IPS DF 4.7 (cell line): ENCODE data around the gene VEZF1.

Experiments used
- DNase-seq: peaks from one replicate; pipeline ENCODE4 v3.0.0-alpha.2; 2013; ENCODE audit warnings: low spot score; ENCODE audit errors: extremely low read depth

Gene VEZF1

DNA sequence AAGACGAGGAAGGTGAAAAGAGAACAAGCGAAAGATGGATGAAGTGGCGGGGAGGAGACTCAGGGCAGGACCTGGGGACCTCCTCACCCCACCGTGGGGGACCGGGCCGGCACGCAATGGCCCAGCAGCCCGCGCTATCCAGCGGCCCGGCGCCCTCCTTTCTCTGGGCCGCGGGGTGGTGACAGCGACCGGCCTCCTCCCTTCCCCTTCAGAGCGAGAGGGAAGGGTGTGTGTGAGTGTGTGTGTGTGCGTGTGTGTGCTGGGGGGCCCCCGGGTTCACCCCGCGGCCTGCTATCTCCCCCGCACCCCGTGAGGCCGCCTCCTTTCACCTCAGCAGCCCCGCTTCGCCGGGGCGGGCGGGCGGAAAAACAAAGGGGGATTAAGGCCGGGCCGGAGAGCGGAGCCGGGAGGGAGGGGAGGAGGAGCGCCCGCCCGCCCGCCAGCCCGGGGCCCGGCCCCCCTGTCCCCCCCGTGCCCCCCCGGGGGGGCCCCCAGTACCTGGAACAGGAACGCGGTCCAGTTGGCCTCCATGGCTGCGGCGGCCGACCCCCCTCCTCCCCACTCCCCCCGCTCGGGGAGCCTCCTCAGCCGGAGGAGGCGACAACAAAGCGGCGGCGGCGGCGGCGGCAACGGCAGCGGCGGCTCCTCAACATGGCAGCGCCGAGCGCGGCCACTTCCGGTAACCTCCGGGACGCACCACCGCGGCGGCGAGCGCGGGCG is at the start of gene VEZF1:
TSS of gene VEZF1 (minus strand) at position 674 of the 720 bp plus-strand sequence. CDS start at position 531, 143 bp downstream.
- DNase-seq: no peak

DNA sequence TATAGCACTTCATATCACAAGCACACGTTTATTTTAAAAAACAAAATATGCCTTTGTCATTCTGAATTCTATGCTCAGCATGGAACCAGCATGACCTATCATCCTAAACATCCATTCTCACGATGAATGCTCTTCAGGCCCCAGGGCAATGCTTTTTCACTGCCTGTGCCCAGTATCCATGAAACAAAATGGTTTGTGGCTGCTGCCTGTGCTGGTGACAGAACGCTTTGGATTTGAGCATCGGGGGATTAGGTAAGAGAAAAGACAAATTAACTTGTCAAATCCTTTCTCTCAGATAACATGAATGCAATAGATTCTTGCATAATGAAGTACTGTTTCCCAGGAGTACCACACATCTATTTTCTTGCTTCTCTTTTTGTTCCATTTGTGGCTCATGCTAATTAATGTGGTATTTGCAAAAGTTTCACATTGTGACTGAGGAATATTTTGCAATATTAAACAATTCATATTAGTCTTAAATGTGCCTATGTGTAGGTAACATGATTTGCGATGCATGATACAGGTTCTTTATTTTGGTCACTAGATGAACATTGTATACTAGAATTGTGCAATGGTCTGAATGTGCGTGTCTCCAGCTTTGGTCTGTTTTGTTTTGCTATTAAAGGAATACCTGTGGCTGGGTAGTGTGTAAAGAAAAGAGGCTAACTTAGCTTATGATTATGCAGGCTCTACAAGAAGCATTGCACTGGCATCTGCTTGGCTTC is 44.8 kb upstream of the VEZF1 start:
- no peak for DNase-seq

DNA sequence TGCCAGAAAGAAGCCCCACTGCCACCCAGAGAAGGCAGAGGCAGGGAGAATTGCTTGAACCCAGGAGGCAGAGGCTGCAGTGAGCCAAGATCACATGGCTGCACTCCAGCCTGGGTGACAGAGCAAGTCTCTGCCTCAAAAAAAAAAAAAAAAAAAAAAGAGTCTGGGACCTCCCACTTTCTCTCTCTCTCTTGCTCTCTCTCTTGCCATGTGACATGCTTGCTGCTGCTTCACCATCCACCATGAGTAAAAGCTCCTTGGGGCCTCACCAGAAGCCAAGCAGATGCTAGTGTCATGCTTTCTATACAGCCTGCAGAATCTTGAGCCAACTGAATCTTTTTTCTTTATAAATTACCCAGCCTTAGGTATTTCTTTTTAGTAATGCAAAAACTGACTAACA is 40.5 kb upstream of the VEZF1 start:
- no peak for DNase-seq

- DNase-seq: no peak
Measured at GRCh38 chr17:58020401-58020800, 32.3 kb upstream of the VEZF1 start.

DNA sequence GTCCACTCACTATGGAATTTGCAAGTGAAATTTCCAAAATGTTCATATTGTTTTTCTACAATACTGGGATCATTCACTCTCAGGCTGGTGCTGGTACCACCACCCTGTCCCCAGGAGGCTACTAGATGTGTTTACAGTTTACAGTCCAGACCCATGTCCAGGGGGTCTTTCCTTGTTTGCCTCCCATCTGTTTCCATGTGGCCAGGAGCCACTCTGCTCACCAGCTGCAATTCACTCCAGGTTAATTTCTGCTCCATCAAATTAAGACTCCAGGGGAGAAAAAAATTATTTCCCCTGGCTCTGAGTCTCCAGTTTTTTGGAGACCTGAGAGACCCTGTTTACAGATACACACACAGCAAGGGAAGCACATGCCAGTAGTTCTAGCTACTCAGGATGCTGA is 31.5 kb upstream of the VEZF1 start:
- no peak for DNase-seq

- no peak for DNase-seq
Measured at GRCh38 chr17:58019039-58019438, 31.0 kb upstream of the VEZF1 start.

DNA sequence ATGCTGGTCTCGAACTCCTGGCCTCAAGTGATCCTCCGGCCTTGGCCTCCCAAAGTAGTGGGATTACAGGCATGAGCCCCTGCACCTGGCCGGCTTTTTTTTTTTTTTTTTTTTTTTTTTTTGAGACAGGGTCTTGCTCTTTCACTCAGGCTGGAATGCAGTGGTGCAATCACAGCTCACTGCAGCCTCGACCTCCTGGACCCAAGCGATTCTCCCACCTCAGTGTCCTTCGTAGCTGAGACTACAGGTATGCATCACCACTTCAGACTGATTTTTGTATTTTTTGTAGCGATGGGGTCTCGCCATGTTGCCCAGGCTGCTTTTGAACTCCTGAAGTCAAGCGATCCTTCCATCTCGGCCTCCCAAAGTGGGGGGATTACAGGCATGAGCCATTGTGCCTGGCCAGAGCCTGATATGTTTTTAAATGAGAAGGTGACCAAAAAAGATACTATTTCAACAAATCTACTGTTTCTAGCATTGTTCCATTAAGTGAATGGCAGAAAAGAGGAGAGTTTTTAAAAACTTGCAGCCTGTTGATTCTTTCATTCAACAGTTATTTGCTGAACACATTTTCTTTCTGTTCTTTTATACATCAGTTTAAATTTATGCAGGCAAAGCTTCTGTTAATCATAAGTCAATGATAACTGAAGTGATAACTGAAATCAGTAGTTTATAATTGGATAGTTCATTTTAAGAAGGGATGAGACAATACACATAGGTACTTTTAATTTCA is 22.2 kb upstream of the VEZF1 start:
- no peak for DNase-seq

DNA sequence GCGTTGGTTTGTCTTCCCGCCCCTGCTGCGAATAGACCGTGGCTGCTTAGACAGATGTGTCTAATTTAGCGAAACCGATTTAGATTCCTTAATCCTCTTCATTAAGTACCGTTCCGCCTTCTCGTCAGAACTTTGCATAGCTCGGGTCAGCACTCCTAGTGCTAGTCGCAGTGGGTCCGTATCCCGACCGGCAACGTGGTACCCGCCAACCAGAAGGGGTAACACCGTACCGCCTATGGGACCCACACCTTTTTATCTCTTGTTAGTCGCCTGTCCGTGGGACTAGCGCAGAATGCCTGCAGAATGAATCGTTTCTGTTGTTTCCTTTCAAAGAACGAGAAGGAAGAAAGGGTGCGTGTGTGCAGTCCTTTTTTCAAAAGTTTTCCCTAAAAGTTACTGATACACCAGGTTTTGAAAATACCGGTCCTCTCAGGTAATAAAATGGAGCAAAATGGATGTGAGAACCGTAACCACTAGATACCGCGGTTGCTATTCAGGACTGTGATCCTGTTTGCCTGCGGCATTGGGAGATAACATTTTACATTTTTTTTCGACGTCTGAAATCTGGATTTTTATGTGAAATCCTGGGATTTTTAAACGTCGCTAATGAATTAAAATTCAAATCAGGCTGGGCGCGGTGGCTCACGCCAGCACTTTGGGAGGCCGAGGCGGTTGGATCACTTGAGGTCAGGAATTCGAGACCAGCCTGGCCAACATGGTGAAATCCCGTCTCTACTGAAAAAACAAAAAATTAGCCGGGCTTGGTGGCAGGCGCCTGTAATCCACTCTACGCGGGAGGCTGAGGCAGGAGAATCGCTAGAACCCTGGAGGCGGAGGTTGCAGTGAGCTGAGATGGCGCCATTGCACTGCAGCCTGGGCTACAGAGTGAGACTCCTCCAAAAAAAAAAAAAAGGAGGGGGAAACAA is 20.0 kb upstream of the VEZF1 start:
- no peak for DNase-seq

DNA sequence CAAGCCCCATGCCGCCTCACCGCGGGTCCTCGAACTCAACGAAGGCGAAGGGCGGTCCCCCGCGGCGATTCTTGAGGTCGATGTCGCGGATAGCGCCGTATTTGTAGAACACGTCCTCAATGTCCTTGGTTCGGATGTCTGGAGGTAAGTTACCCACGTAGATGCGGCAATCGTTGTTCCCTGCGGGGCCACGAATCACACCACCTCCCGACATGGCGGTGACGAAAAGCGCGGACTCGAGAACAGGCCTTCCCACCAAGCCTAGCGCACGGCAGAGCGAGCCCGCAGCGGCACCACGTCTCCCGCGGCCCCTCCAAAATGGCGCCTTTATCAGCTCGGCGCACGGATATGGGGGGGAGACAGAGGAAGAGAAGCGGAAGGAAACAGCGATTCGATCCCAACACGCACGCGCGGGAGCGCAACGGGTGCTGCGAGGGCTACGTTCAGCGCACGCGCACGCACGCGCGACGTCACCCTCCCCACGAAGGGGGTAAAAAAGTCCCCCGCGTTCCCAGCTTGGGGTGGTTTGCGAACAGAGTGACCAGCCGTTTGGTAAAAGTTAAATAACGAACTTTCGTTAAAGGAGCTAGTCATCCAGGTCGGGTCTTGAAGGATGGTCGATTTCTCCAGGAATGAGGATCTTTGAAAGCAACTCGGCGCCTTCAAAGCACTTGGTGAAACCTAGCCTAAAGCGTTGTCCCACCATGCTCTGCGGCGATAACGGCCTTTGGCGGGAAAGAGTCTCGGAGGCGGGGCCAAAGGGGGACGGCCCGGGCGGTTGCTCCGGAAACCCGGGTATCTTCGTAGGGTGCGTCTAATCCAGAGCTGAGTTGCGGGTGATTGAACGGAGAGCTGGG is 19.1 kb upstream of the VEZF1 start, which contains the start of gene SRSF1:
TSS of gene SRSF1 (minus strand) at position 323 of the 857 bp plus-strand sequence. CDS start at position 214, 109 bp downstream.
- peak; percentile 96 for DNase-seq

DNA sequence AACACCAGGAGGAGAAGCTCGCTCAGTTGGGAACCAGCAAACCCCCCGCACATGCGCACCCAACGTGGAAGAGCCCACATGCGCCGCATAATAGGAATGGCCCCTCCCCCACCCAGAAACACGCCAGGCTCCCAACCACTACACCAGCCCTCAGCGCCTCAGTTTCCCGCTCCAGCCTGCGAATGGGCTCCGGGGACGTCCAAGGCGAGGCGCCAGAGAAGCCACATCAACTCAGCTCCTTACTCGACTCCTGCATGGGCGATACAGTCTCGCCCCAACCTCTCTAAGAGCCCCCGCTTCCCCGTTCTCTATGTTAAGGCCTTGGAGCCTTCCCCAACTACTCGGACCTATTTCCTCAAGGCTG is 18.5 kb upstream of the VEZF1 start:
- no peak for DNase-seq

- DNase-seq: no peak
Measured at GRCh38 chr17:58005728-58006559, 17.9 kb upstream of the VEZF1 start.

DNA sequence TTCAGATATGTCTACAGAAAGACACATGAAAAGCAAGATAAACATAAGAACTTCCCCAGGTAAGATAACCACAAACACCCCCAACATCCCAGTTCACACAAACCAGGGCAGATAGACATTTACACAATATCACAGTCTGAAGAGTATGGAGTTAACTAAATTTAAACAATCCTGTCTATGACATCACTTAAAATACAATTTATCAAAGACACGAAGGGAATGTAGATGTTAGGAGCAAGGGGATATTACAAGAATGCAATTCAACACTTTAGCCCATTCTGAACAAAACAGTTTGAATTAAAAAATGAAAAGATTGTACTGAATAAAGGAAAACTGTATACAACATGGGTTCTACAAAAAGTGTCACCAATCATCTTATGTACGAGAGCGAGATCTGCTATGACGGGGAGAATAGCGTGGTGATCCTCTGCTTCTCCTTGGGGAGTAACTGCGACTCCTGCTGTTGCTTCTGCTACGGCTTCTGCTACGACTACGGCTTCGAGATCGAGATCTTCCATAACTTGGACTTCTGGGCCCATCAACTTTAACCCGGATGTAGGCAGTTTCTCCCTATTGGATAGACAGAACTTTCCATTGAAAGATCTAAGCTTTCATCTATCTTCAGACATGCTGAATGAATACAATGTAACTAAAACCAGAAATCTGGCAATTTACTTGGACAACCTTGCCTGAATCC is 17.1 kb upstream of the VEZF1 start:
- DNase-seq: no peak

- no peak for DNase-seq
Measured at GRCh38 chr17:58004060-58004459, 16.0 kb upstream of the VEZF1 start.

DNA sequence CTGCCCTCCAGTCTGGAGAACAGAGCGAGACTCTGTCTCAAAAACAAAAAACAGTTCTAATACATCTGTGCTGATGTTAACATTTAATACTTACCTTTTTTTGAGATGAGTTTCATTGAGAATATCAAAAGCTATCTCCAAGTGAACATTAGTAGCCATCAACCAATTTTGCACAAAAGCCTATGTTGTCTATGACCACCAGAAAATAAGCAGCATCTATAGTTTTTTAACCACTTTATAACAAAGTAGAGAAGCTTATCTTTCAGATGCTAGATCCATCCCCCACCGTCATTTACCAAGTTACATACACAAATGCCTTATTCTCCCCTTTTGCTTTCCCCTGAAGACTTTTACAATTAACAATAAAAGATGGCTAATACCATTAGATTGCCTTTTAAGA is 14.9 kb upstream of the VEZF1 start:
- no peak for DNase-seq

DNA sequence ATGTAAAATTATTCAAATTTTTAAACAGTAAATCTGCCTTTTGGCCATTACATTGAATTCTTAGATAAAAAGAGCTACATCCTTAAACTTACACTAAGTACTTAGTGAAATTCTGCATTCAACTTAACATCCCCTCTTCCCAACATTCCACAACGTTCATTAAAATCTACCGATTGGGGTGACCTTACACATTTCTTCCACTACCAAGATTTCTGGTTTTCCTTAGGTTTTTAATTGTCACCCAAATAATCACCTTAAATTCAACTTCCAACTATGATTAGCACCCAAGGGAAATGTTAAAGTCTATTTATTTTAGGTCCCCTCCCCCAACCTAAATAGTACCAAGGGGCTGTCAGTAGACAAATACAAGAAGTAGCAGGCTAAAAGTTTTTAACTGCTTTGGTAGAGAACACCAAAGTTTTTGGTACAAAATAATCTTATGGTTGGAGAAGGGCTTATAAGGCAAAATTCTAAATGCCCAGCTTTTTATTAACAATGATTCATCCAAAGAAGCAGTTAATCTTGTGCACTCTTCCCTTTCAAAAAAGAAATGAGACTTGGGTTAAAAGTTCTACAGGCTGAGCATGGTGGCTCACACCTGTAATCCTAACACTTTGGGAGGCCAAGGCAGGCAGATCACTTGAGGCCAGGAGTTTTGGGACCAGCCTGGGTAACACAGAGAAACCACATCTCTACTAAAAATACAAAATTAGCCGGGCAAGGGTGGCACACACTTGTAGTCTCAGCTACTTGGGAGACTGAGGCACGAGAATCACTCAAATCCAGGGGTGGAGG is 14.3 kb upstream of the VEZF1 start:
- DNase-seq: no peak

- DNase-seq: no peak
Measured at GRCh38 chr17:58001461-58002124, 13.5 kb upstream of the VEZF1 start.

DNA sequence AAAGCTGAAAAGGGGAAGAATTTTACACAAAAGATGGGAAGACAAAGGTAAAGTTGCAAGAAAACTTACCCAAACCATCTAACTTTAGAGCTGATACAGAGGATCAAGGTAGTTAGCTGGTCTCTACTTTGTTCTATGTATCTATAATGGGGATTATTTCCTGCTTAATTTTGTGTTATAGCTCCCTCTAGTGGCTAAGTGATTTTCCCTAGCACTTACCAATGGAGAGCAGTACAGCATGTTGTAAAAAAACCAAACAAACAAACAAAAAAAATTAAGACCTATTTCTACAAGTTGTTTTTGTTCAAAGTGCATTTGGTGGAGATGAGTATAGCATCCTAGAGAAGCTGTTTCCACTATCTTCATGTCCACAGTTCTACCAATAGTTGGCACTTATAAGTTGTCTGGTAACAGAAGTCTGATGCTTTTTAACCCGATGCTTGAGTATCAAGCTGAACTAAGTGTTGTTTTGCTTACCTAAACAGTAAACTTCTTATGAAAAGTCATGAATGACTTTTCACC is 11.5 kb upstream of the VEZF1 start:
- no peak for DNase-seq
